Spleen (tissue), 7 donors: Measurements from ENCODE around the gene SPON1.

ENCODE experiments used
- CTCF ChIP-seq, 11 experiments: fragments of 200-600 bp in 7 of 11; fragments of 450-650 bp in 4 of 11; sonication (generic) in 4 of 11; IDR thresholded peaks in 8 of 11; conservative IDR thresholded peaks in 3 of 11; 1 replicate in 7 of 11; 2 replicates in 4 of 11; pipeline versions ENCODE4 v1.4.0 to v1.8.0; 2016 to 2021; ENCODE audit warnings: antibody characterized with exemption in 11 of 11, inconsistent platforms in 4 of 11, mild to moderate bottlenecking in 1 of 11
- POLR2AphosphoS5 ChIP-seq, 3 donors: sonication (generic); formaldehyde crosslinking; IDR thresholded peaks; one replicate each; pipeline ENCODE4 v1.5.1; 2017; ENCODE audit warnings: antibody characterized with exemption in 3 of 3
- donor health status: DM: no; HTN: no; CAD: no; lungs with moderate emphysema.
- donor health status: DM: no; HTN: no; CAD: no.
- donor health status: DM: no; HTN: no; CAD: no.

DNA sequence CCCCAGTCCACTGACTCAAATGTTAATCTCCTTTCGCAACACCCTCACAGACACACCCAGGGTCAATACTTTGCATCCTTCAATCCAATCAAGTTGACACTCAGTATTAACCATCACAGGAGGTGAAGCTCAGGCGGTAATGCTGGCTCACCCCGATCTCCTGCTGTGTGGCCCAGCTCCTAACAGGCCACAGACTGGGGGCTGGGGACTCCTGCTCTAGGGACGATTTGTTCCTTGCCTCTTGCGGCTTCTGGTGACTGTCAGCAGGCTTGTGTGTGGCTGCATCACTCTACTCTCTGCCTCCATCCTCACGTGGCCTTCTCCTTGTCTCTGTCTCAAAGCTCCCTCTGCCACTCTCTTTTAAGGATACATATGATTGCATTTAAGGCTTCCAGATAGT is 45.0 kb downstream of the SPON1 start:
- TF ChIP-seq POLR2AphosphoS5 (IDR thresholded peaks at IDR 0.05) (no peak), CTCF (IDR thresholded peaks at IDR 0.05 in 8 of 11, conservative IDR thresholded peaks at IDR 0.05 in 3 of 11) (no peak)
